H1 (cell line): Measurements from ENCODE around the gene SLC23A2. TPM values are rescaled to one million over a fixed set of nuclear protein-coding genes. Genes with fewer than 3 reads are reported as not detected.

Experiments
- CTCF ChIA-PET: fragments of 300-600 bp; sonication (Branson Sonifier 250); formaldehyde crosslinking; loops from one replicate; lab custom pipeline; 2021; ENCODE audit not compliant: partially characterized antibody; lab: Charles Lee
- POLR2A ChIA-PET: fragments of 300-600 bp; sonication (Branson Sonifier 250); formaldehyde crosslinking; loops from one replicate; lab custom pipeline; 2021; ENCODE audit warnings: inconsistent platforms; ENCODE audit not compliant: partially characterized antibody; lab: Charles Lee
- DNase-seq, 2 experiments: peaks; one replicate each; pipeline versions ENCODE4 v3.0.0 to v3.0.0-alpha.2; 2010 to 2022; ENCODE audit warnings: low spot score in 2 of 2, low read depth in 1 of 2, mixed read lengths in 1 of 2
- FAIRE-seq: peaks from 2 replicates; lab custom pipeline; 2011; peaks lifted over from hg19 to GRCh38; lab: Jason Lieb, UNC
- H2AFZ ChIP-seq: 2 replicates; pipeline ENCODE4 v1.8.1; 2012; ENCODE audit warnings: low read length, inconsistent platforms
- H2AK5ac ChIP-seq: 2 replicates; pipeline ENCODE4 v1.6.1; 2013; ENCODE audit warnings: low read depth, low read length
- H2BK120ac ChIP-seq: replicated peaks from 2 replicates; pipeline ENCODE3; 2013; ENCODE audit warnings: low read depth, low read length, inconsistent platforms
- H2BK12ac ChIP-seq: 2 replicates; pipeline ENCODE4 v1.6.1; 2013; ENCODE audit warnings: low read depth, low read length
- H2BK15ac ChIP-seq: 2 replicates; pipeline ENCODE4 v1.6.1; 2013; ENCODE audit warnings: low read length
- H2BK20ac ChIP-seq: 2 replicates; pipeline ENCODE4 v1.6.1; 2013; ENCODE audit warnings: low read length
- H2BK5ac ChIP-seq: 2 replicates; pipeline ENCODE4 v1.6.1; 2013; ENCODE audit warnings: low read depth, low read length
- H3K14ac ChIP-seq: 2 replicates; pipeline ENCODE4 v1.6.1; 2013; ENCODE audit warnings: inconsistent platforms; ENCODE audit not compliant: insufficient read length
- H3K18ac ChIP-seq: 2 replicates; pipeline ENCODE4 v1.6.1; 2013; ENCODE audit warnings: low read length; ENCODE audit errors: extremely low read depth
- H3K23ac ChIP-seq: 2 replicates; pipeline ENCODE4 v1.6.1; 2013; ENCODE audit warnings: inconsistent platforms; ENCODE audit not compliant: insufficient read length
- H3K23me2 ChIP-seq: 2 replicates; pipeline ENCODE4 v1.6.1; 2013; ENCODE audit warnings: low read depth, low read length
- H3K27ac ChIP-seq: 2 replicates; pipeline ENCODE4 v1.6.1; 2011; ENCODE audit warnings: low read depth, low read length, inconsistent platforms
- H3K27me3 ChIP-seq, 4 experiments: replicated peaks in 1 of 4; 1 replicate in 1 of 4; 2 replicates in 3 of 4; pipeline versions ENCODE4 v1.6.1 to v1.8.1; 2011 to 2013; ENCODE audit warnings: low read length in 3 of 4, mild to moderate bottlenecking in 3 of 4, inconsistent platforms in 2 of 4, mixed read lengths in 2 of 4, moderate library complexity in 1 of 4; ENCODE audit not compliant: control insufficient read depth in 3 of 4, insufficient read depth in 3 of 4; ENCODE audit errors: extremely low read depth in 1 of 4
- H3K36me3 ChIP-seq, 4 experiments: 2 replicates each; pipeline versions ENCODE4 v1.6.1 to v1.8.1; 2011 to 2013; ENCODE audit warnings: mild to moderate bottlenecking in 4 of 4, low read length in 3 of 4, moderate library complexity in 2 of 4, control low read depth in 1 of 4, inconsistent platforms in 1 of 4; ENCODE audit not compliant: insufficient read depth in 4 of 4, control insufficient read depth in 2 of 4
- H3K4ac ChIP-seq: replicated peaks from 2 replicates; pipeline ENCODE3; 2013; ENCODE audit warnings: low read length, low read depth, mixed read lengths, inconsistent platforms; ENCODE audit not compliant: insufficient read length
- H3K4me1 ChIP-seq, 4 experiments: replicated peaks in 1 of 4; 1 replicate in 1 of 4; 2 replicates in 3 of 4; pipeline versions ENCODE4 v1.6.1 to v1.8.1; 2011 to 2013; ENCODE audit warnings: low read length in 3 of 4, inconsistent platforms in 2 of 4, mixed read lengths in 1 of 4; ENCODE audit not compliant: insufficient read depth in 4 of 4, control insufficient read depth in 3 of 4
- H3K4me2 ChIP-seq, 2 experiments: 2 replicates each; pipeline versions ENCODE4 v1.6.1 to v1.8.1; 2011 to 2013; ENCODE audit warnings: low read depth in 2 of 2, low read length in 2 of 2, control low read depth in 1 of 2, inconsistent platforms in 1 of 2, mild to moderate bottlenecking in 1 of 2; ENCODE audit not compliant: insufficient read depth in 1 of 2
- H3K4me3 ChIP-seq, 4 experiments: fragments of 200-600, 300-600 bp in 1 of 4; sonication (generic), shearing (Covaris generic), sonication (Bioruptor Twin) in 1 of 4; 2 replicates each; pipeline versions ENCODE4 v1.5.1 to v1.8.1; 2011 to 2016; ENCODE audit warnings: low read length in 4 of 4, low read depth in 3 of 4, control low read depth in 2 of 4, inconsistent platforms in 2 of 4, mild to moderate bottlenecking in 2 of 4, mixed read lengths in 1 of 4, moderate library complexity in 1 of 4; ENCODE audit not compliant: insufficient read depth in 2 of 4; ENCODE audit errors: extremely low read depth in 1 of 4
- H3K56ac ChIP-seq: replicated peaks from 2 replicates; pipeline ENCODE3; 2013; ENCODE audit warnings: low read depth, mild to moderate bottlenecking, mixed read lengths, low read length, inconsistent platforms; ENCODE audit not compliant: insufficient read length
- H3K79me1 ChIP-seq: 2 replicates; pipeline ENCODE4 v1.6.1; 2013; ENCODE audit warnings: low read depth, low read length, control low read depth
- H3K79me2 ChIP-seq, 2 experiments: 2 replicates each; pipeline versions ENCODE4 v1.6.1 to v1.8.1; 2012 to 2013; ENCODE audit warnings: low read length in 2 of 2, mild to moderate bottlenecking in 2 of 2, inconsistent platforms in 1 of 2; ENCODE audit not compliant: insufficient read depth in 2 of 2, control insufficient read depth in 1 of 2
- H3K9ac ChIP-seq, 4 experiments: replicated peaks in 1 of 4; 1 replicate in 1 of 4; 2 replicates in 3 of 4; pipeline versions ENCODE4 v1.6.1 to v1.8.1; 2011 to 2013; ENCODE audit warnings: low read depth in 3 of 4, low read length in 3 of 4, control low read depth in 2 of 4, mild to moderate bottlenecking in 2 of 4, moderate library complexity in 2 of 4, inconsistent platforms in 1 of 4; ENCODE audit errors: extremely low read depth in 1 of 4
- H3K9me3 ChIP-seq, 2 experiments: 2 replicates each; pipeline versions ENCODE4 v1.6.1 to v1.8.1; 2012 to 2013; ENCODE audit warnings: mild to moderate bottlenecking in 2 of 2, moderate library complexity in 2 of 2, control low read depth in 1 of 2, inconsistent platforms in 1 of 2, low read depth in 1 of 2, low read length in 1 of 2, mixed read lengths in 1 of 2; ENCODE audit not compliant: insufficient read depth in 2 of 2
- H4K20me1 ChIP-seq, 2 experiments: replicated peaks in 1 of 2; 2 replicates each; pipeline versions ENCODE3 to v1.8.1; 2011 to 2013; ENCODE audit warnings: inconsistent platforms in 2 of 2, low read length in 2 of 2, mild to moderate bottlenecking in 1 of 2; ENCODE audit not compliant: insufficient read depth in 2 of 2, control insufficient read depth in 1 of 2
- H4K5ac ChIP-seq: 2 replicates; pipeline ENCODE4 v1.6.1; 2013; ENCODE audit warnings: low read length, low read depth, mixed read lengths, inconsistent platforms; ENCODE audit not compliant: insufficient read length
- H4K8ac ChIP-seq: 2 replicates; pipeline ENCODE4 v1.8.0; 2013; ENCODE audit warnings: mild to moderate bottlenecking, moderate library complexity, low read length, inconsistent platforms; ENCODE audit not compliant: insufficient read depth; ENCODE audit errors: extremely low read depth
- H4K91ac ChIP-seq: replicated peaks from 2 replicates; pipeline ENCODE3; 2013; ENCODE audit warnings: low read length, mixed read lengths, inconsistent platforms; ENCODE audit not compliant: insufficient read length
- SP4 ChIP-seq: IDR thresholded peaks from 2 replicates; pipeline ENCODE4 v1.6.1; 2012; ENCODE audit warnings: low read length, inconsistent platforms
- SRF ChIP-seq: IDR thresholded peaks from 2 replicates; pipeline ENCODE4 v1.6.1; 2011; ENCODE audit warnings: mild to moderate bottlenecking, low read depth, low read length, moderate library complexity
- TAF7 ChIP-seq: optimal IDR thresholded peaks from 2 replicates; pipeline ENCODE3; 2011; ENCODE audit warnings: low read depth, mild to moderate bottlenecking, inconsistent platforms, low read length, moderate library complexity, borderline replicate concordance
- WGBS, 2 experiments: shearing (Covaris generic) in 1 of 2; methylation state at CpG; one replicate each; pipeline versions ENCODE4 v1.1.6 to v1.1.7; 2013 to 2015; ENCODE audit warnings: low lambda C conversion rate in 2 of 2, mixed read lengths in 2 of 2, inconsistent platforms in 1 of 2, low coverage in 1 of 2, missing lambda C conversion rate in 1 of 2; ENCODE audit not compliant: insufficient replicate concordance in 2 of 2, insufficient coverage in 1 of 2, insufficient read length in 1 of 2; ENCODE audit errors: extremely low coverage in 1 of 2, missing lambda C conversion rate in 1 of 2; 5-methylcytosine and 5-hydroxymethylcytosine counted together
- polyA plus RNA-seq, 7 experiments: library from polyadenylated mRNA; depleted of rRNA in 3 of 7; stranded (reverse) in 5 of 7; unstranded in 2 of 7; fragments of >200 nt in 5 of 7; fragments of 200-250 nt in 2 of 7; gene quantifications; 1 replicate in 5 of 7; 2 replicates in 1 of 7; 4 replicates in 1 of 7; pipeline versions ENCODE4 v1.2.1 to v1.2.3, GENCODE V29; 2011 to 2013; ENCODE audit warnings: missing spikeins in 2 of 7, mixed read lengths in 2 of 7
- total RNA-seq: library from RNA; stranded (reverse); fragmentation: NEBNext Ultra II Directional; extraction: Animal tissue kit (Norgen Biotek cat#: 25700); gene quantifications from 2 replicates; pipeline ENCODE4 v1.2.1, GENCODE V29; 2021

The SLC23A2 gene
- total and polyA plus RNA-seq, 2 of the 8 experiments (the other 6 are each of a cell fraction or from before 2014, with no cell fraction given) = 17.0 to 18.6 TPM

DNA sequence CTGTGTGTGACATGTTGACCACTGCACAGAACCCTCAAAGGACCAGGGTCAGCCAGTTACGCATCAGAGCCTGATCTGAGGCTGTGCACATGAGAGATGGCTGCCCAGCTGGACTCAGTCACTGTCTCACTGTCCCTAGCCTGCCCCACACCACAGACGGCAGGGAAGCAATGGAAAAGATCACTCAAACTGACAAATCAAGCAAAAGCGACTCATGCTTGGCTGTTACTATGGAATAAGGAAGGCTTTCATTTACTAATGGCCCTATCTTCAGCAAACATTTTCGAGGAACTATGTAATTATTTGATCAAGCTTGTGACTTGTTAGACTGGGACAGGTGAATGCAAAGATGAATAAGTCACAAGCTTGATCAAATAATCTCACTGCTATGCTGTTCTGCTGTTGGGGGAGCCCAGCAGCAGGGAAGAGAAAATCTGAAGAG lies 137.0 kb downstream of the SLC23A2 start:
- Histone ChIP-seq H3K79me1 (no peaks in the 10 kb centered on the region), H3K9ac (no peak overlapping the region), H3K27ac (no peak overlapping the region), H2AK5ac (no peak overlapping the region), H2AFZ (no peak overlapping the region), H3K4ac (no peak overlapping the region), H3K23me2 (no peaks in the 10 kb centered on the region), H2BK20ac (no peak overlapping the region), H3K18ac (no peak overlapping the region), H3K79me2 (no peaks in the 10 kb centered on the region), H3K36me3 (peaks cover 1 to 7% (median 5%) of the 10 kb centered on the region in 4 experiments; a peak in 5 of 8 replicates), H3K23ac (no peak overlapping the region), H3K4me3 (no peak overlapping the region), H3K4me2 (no peak overlapping the region), H3K27me3 (no peaks in the 10 kb centered on the region), H3K9me3 (no peaks in the 10 kb centered on the region), H2BK12ac (no peak overlapping the region), H4K8ac (no peak overlapping the region), H2BK5ac (no peak overlapping the region), H2BK15ac (no peak overlapping the region), H3K56ac (no peak overlapping the region), H3K14ac (no peak overlapping the region), H3K4me1 (no peaks in the 10 kb centered on the region), H4K91ac (no peak overlapping the region), H2BK120ac (no peak overlapping the region), H4K20me1 (peaks cover 0 to 2% of the 10 kb centered on the region in 2 experiments), H4K5ac (no peak overlapping the region)
- ChIA-PET POLR2A (no interaction called here), CTCF (no interaction called here)
- DNase-seq (no peak), FAIRE-seq (no peak)
- WGBS, 2 experiments = 85% methylated on average over 4 of the region's 4 CpGs; no CpG with 5 or more reads in 1 of the 2 experiments
- TF ChIP-seq SRF (no peak), TAF7 (no peak), SP4 (no peak)
